SK-N-SH treated with all-trans-retinoic acid at 6 μM for 48 hours (cell line): ENCODE measurements around the gene HNRNPC.

ENCODE experiments used
- GLIS3 ChIP-seq: fragments of 250-450 bp; sonication (Bioruptor Pico); IDR thresholded peaks from 2 replicates; pipeline ENCODE4 v1.5.0; 2020; ENCODE audit warnings: mild to moderate bottlenecking, moderate library complexity
- POU6F1 ChIP-seq: fragments of 250-450 bp; sonication (Bioruptor Pico); IDR thresholded peaks from 2 replicates; pipeline ENCODE4 v1.8.0; 2021; ENCODE audit warnings: low read depth, mild to moderate bottlenecking, moderate library complexity, borderline replicate concordance
- PPARA ChIP-seq: fragments of 250-450 bp; sonication (Bioruptor Pico); IDR thresholded peaks from 2 replicates; pipeline ENCODE4 v1.5.0; 2020; ENCODE audit warnings: mild to moderate bottlenecking, borderline replicate concordance
- RARB ChIP-seq: fragments of 250-450 bp; sonication (Bioruptor Pico); IDR thresholded peaks from 2 replicates; pipeline ENCODE4 v1.8.0; 2021; ENCODE audit warnings: mild to moderate bottlenecking, moderate library complexity
- SNAI2 ChIP-seq: fragments of 250-450 bp; sonication (Bioruptor Pico); IDR thresholded peaks from 2 replicates; pipeline ENCODE4 v1.5.0; 2020; ENCODE audit warnings: mild to moderate bottlenecking, moderate library complexity
- ZFP3 ChIP-seq: fragments of 250-450 bp; sonication (Bioruptor Pico); IDR thresholded peaks from 2 replicates; pipeline ENCODE4 v1.5.0; 2020; ENCODE audit warnings: mild to moderate bottlenecking, moderate library complexity

GRCh38 chr14:21287168-21287567 is 17.9 kb upstream of the HNRNPC start:
- no peak for TF ChIP-seq SNAI2 (CRISPR knock-in tag)
- TF ChIP-seq RARB (CRISPR knock-in tag): no peak
- TF ChIP-seq PPARA (CRISPR knock-in tag): no peak
- no peak for TF ChIP-seq POU6F1 (CRISPR knock-in tag)
- TF ChIP-seq GLIS3 (CRISPR knock-in tag): no peak
- TF ChIP-seq ZFP3: no peak
